Effector CD8-positive, alpha-beta T cell (primary cell): ENCODE results near the gene PPP1R12A.

Experiments used
- DNase-seq: peaks from one replicate; lab custom pipeline; 2025; lab: John Stamatoyannopoulos, UW

Gene PPP1R12A

DNA sequence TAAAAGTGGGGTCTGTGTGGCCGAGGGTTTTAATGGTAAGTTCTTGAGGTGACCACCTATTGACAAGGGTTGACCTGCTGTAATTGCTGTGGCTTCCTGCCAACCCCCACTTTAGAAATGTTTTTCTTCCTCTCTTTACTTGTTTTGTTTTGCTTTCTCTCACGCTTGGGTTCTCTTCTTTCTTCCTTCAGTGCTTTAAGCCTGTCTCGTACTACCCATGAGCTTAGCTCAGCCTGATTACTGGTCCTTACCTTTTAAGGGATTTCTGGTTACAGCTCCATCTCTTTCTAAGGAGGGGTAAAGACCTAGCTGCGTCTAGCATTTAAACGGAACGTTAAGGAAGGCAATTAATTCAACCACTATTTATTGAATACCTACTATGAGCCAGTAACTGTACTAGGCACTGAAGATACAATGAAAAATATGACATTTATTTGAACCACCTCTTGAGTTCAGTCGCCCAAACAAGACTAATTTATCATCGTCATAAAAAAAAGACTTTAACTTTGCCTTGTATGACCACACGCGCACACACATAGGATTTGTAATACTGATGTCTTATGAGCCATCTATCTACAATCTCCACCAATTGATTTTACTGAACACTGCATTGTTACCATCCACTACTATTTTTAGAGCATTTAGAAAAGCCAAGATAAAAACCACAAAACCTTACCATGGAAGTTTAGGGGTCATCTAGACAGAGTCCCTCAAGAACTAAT lies 888 bp upstream of the PPP1R12A start:
- DNase-seq = no peak

- peak; percentile 32 for DNase-seq
These were observed 446 bp downstream of the PPP1R12A start for GRCh38 chr12:79934281-79935020.

GRCh38 chr12:79933532-79934264 lies 1.2 kb downstream of the PPP1R12A start:
- no peak for DNase-seq

DNA sequence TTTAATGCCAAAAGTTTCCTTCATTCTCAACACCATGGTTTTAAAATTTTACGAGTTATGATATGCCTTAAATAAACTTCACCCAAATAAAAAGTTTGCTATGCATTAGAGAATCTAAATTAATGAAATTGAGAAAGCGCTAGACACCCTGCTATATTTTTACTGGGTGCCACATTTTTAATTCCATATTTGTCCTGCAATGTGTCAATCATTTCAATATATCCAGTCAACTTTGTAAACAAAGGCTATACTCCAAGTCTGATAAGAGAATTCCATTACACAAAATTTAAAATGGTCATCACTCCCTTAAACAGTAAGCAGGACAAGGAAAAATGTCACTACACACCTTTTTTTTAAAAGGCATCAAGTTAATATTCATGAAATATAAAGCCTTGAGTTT lies 1.9 kb downstream of the PPP1R12A start:
- DNase-seq = no peak

- no peak for DNase-seq
These were observed 2.5 kb downstream of the PPP1R12A start for GRCh38 chr12:79932357-79932756.

- no peak for DNase-seq
These were observed 5.8 kb downstream of the PPP1R12A start for GRCh38 chr12:79929065-79929464.

GRCh38 chr12:79927772-79928474 lies 7.0 kb downstream of the PPP1R12A start:
- no peak for DNase-seq

DNA sequence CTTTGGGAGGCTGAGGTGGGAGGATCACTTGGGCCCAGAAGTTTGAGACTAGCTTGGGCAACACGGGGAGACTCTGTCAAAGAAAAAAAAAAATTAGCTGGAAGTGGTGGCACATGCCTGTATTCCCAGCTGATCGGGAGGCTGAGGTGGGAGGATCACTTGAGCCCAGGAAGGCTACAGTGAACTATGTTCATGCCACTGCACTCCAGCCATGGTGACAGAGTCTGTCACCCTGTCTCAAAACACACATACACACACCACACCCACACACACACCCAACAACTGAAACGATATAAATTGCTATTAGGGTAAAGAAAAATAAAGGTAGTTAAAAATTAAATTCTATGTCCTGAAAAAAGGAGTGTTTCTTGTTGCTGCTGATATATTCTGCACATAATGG lies 7.9 kb downstream of the PPP1R12A start:
- DNase-seq = no peak

- DNase-seq = no peak
These were observed 9.4 kb downstream of the PPP1R12A start for GRCh38 chr12:79925492-79925891.

DNA sequence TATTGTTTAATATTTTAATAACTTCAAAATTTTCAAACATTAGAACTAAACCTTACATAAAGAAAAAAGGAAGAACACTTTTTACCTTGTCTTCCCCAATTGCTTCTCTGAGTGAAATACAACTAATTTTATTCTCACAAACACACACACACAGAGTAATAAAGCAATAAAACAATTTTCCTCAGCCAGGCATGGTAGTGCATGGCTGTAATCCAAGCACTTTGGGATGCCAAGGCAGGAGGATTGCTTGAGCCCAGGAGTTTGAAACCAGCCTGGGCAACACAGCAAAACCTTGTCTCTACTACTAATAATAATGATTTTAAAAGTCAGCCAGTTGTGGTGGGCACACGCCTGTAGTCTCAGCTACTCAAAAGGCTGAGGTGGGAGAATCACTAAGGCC lies 13.1 kb downstream of the PPP1R12A start:
- DNase-seq = no peak

DNA sequence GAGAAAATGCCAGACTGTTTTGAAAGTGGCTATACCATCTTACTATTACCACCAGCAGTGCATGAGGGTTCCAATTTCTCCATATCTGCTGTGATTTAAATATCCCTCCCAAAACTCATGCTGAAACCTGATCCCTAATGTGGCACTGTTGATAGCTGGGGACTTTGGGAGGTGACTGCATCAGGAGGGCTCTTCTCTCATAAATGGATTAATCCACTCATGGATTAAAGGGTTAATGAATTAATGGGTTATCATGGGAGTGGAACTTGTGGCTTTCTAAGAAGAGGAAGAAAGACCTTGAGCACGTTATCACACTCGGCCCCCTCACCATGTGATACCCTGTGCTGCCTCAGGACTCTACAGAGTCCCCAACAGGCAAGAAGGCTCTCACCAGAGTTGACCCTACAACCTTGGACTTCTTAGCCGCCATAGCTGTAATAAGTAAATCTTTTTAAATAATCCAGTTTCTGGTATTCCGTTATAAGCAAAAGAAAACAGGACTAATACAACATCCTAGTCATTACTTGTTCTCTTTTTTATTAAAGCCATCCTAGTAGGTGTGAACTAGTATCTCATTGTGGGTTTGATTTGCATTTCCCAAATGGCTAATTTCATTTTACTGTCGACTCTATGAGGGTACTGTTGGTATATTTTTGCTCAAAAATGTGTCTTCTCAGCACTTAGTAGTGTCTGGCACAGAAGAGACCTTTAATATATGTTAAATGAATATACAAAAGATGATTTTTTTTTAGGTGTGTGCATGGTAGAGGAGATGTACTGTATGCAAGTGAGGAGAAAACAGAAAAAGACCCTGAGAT lies 14.3 kb downstream of the PPP1R12A start:
- DNase-seq = no peak

DNA sequence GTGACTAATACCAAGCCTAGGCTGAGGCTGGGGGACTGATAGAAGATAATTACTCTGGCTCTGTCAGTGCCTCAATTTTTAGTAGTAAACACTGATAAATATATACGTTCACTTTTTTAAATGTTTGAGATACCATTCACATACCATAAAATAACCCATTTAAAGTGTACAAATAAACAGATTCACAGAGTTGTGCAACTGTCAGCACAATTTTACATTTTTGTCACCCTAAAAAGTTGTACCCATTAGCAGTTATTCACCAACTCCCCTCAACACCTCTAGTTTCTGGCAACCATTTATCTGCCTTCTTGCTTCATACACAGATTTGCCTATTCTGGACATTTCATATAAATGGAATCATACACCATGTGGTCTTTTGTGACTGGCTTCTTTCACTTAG lies 15.1 kb downstream of the PPP1R12A start:
- no peak for DNase-seq

DNA sequence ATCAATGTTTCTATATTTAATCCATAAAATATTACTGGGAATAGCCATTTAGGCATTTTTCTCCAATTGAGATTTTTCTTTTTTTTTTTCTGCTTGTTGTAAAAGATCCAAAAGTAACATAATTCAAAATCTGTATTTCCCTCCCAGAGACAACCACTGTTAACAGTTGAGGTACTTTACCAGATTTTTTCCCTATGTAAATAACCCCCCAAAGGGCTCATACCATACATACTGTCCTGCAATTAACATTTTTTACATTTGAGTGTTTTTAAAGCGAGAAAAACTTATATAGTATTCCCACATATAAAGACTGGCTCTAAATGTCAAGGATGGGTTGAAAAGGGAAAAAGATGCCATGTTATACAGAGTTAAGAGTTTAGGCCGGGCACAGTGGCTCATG lies 18.1 kb downstream of the PPP1R12A start:
- no peak for DNase-seq

DNA sequence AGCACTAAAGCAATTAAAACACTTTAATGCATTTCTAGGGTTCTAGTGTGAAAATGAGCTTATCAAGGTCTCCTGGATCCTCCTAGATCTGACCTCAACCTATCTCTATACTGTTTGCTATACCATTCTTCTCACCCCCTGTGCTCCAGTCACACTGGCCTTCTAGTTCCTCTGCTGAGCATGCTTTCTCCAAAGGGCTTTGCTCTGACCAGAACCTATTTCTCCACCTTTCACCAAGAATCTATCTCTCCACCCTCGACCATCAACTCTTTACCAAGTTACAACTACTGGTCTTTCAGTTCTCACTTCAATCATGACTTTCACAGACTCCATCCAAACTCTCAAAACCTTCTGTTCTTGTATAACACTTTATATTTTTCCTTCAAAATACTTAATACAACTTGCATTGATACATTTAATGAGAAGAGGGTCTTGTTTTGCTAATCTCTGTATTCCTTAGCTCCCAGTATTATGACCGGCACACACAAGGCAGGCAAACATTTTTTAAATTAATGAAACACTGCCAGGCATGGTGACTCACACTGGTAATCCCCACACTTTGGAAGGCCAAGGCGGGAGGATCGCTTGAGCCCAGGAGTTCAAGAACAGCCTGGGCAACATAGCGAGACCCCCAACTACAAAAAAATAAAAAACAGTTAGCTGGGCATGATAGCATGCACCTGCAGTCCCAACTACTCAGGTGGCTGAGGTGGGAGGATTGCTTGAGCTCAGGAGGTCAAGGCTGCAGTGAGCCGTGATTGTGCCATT lies 22.8 kb downstream of the PPP1R12A start:
- no peak for DNase-seq

DNA sequence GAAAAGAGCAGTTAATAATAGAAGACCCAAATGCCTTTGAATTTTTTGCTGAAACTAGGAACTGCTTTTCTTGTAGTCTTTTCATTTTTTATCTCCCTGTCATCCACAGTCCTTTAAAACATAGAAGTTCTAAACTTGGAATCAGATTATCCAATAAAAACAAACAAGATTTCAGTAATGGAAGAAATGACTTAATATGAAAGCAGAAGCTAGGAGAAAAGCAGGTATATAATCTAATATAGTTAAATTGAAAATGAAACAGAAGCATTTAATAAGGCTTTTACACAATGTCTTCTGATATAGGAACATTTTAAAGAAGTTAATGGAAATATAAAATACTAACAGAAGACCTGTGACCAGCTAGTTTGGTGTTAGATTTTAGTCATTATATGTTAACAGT lies 26.5 kb downstream of the PPP1R12A start:
- no peak for DNase-seq

- DNase-seq = no peak
These were observed 33.4 kb downstream of the PPP1R12A start for GRCh38 chr12:79901506-79901905.

DNA sequence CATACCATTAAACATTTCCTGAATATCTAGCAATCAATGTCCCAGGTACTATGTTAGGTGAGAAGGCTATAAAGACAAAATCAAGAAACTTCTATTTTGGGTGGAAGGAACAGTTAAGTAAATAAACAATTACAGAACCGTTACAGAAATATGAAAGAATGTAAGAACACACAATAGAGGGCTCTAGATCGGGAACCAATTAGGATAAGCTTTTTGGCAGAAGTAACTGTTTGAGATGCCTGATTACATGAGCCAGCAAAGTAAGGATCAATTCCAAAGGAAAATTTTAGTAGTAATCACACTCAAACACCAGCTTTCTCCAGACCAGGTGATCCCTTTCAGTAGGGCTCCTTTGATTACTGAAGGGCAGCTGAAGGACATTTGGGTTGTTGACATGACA lies 33.9 kb downstream of the PPP1R12A start:
- DNase-seq = no peak

DNA sequence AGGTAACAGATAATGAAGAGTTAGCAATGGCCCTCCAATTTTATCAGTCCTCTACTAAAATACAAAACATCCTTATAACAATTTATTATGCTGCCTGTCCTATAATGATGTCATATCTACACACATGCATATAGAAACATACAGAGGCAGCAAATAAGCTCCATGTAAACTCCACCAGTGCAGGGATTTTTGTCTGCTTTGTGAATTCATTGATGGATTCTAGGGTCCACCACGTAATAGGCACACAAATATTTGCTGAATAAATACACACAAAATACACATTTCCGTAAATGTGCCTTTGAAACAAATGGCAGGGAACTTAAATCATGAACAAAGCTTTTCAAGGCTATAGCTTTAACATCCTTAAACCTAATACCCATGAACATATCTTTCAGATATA lies 34.7 kb downstream of the PPP1R12A start:
- DNase-seq = no peak

GRCh38 chr12:79897617-79898016 lies 37.3 kb downstream of the PPP1R12A start:
- no peak for DNase-seq

GRCh38 chr12:79895804-79896203 lies 39.1 kb downstream of the PPP1R12A start:
- DNase-seq = no peak

GRCh38 chr12:79895071-79895470 lies 39.8 kb downstream of the PPP1R12A start:
- DNase-seq = no peak
